ENCODE data around the gene IER5L.

IER5L gene

GRCh38 chr9:129184596-129185122, 6.6 kb upstream of the IER5L start:
- no peaks in the 10 kb centered on the region for H3K4me1 ChIP-seq
- intact Hi-C loops (cut with DNase I; ENCODE audit: low total_unique reads): loop anchor here (5.0 kb wide), 1 partner anchor 63 kb away; no protein-coding TSS in a partner anchor
- no peak for TF ChIP-seq CTCF (IDR thresholded peaks at IDR 0.05)
- H3K9me3 ChIP-seq: no peaks in the 10 kb centered on the region
- no peaks in the 10 kb centered on the region for H3K27me3 ChIP-seq
- no peak for DNase-seq
- H3K27ac ChIP-seq: no peak overlapping the region
- no peaks in the 10 kb centered on the region for H3K36me3 ChIP-seq
- no peak overlapping the region for H3K4me3 ChIP-seq

GRCh38 chr9:129184219-129184524, 6.1 kb upstream of the IER5L start:
- no peak for TF ChIP-seq CTCF (IDR thresholded peaks at IDR 0.05)
- no peaks in the 10 kb centered on the region for H3K27me3 ChIP-seq
- no peak overlapping the region for H3K4me3 ChIP-seq
- H3K9me3 ChIP-seq: no peaks in the 10 kb centered on the region
- no peaks in the 10 kb centered on the region for H3K36me3 ChIP-seq
- intact Hi-C loops (cut with DNase I; ENCODE audit: low total_unique reads): loop anchor here (5.0 kb wide), 1 partner anchor 63 kb away; no protein-coding TSS in a partner anchor
- no peak for DNase-seq
- H3K27ac ChIP-seq: no peak overlapping the region
- H3K4me1 ChIP-seq: peaks cover 0 to under 1% (median 0%) of the 10 kb centered on the region in 4 donors

- Histone ChIP-seq H3K4me3 (no peak overlapping the region), H3K9me3 (no peaks in the 10 kb centered on the region), H3K36me3 (no peaks in the 10 kb centered on the region), H3K27me3 (no peaks in the 10 kb centered on the region), H3K27ac (no peak overlapping the region), H3K4me1 (peaks cover 0 to 6% (median 3%) of the 10 kb centered on the region in 4 donors)
- intact Hi-C loops (cut with DNase I; ENCODE audit: low total_unique reads): loop anchor here (5.0 kb wide), 1 partner anchor 64 kb away; no protein-coding TSS in a partner anchor
- DNase-seq: no peak
- no peak for TF ChIP-seq CTCF (IDR thresholded peaks at IDR 0.05)
Observed at GRCh38 chr9:129183495-129184218, 5.6 kb upstream of the IER5L start.

- Histone ChIP-seq H3K4me3 (no peak overlapping the region), H3K4me1 (peaks cover 0 to 11% (median 8%) of the 10 kb centered on the region in 4 donors), H3K9me3 (no peaks in the 10 kb centered on the region), H3K27ac (no peak overlapping the region), H3K36me3 (no peaks in the 10 kb centered on the region), H3K27me3 (no peaks in the 10 kb centered on the region)
- DNase-seq: no peak
- intact Hi-C loops (cut with DNase I; ENCODE audit: low total_unique reads): loop anchor here (5.0 kb wide), 1 partner anchor 64 kb away; no protein-coding TSS in a partner anchor
- peak in 1 of 2 experiments; percentile 21 for TF ChIP-seq CTCF (IDR thresholded peaks at IDR 0.05)
Observed at GRCh38 chr9:129182625-129183494, 4.8 kb upstream of the IER5L start.

- H3K4me1 ChIP-seq: peaks cover 0 to 11% (median 8%) of the 10 kb centered on the region in 4 donors
- TF ChIP-seq CTCF (IDR thresholded peaks at IDR 0.05): no peak
- no peaks in the 10 kb centered on the region for H3K9me3 ChIP-seq
- H3K4me3 ChIP-seq: no peak overlapping the region
- H3K36me3 ChIP-seq: no peaks in the 10 kb centered on the region
- no peak overlapping the region for H3K27ac ChIP-seq
- H3K27me3 ChIP-seq: no peaks in the 10 kb centered on the region
- intact Hi-C loops (cut with DNase I; ENCODE audit: low total_unique reads): loop anchor here (5.0 kb wide), 1 partner anchor 65 kb away; no protein-coding TSS in a partner anchor
- no peak for DNase-seq
Observed at GRCh38 chr9:129182122-129182521, 4.1 kb upstream of the IER5L start.
